ENCODE results near the gene LDLRAP1. TPM values are rescaled to one million over a fixed set of nuclear protein-coding genes. Genes with fewer than 3 reads are reported as not detected.

The LDLRAP1 gene
- total and polyA plus RNA-seq, 11 donors = 9.0 to 17.4 (median 13.3) TPM

Other genes starting within 250 kb of the LDLRAP1 start
- gene TMEM50A, start 205.3 kb upstream of the LDLRAP1 start, total RNA-seq = 100 to 1,000 TPM in 2 of 9 donors, 10 to 100 TPM in 7; 53.5 to 112 (median 94.5) TPM
- gene TMEM50A, start 205.3 kb upstream of the LDLRAP1 start, polyA plus RNA-seq = 10 to 100 TPM; 81.4 to 93.5 TPM
- gene RHCE, start 122.8 kb upstream of the LDLRAP1 start, total RNA-seq = 1 to 10 TPM in 2 of 9 donors, under 1 TPM in 6, not detected in 1; 0.28 to 2.0 (median 0.69) TPM
- 1 to 10 TPM in 1 of 2 donors, under 1 TPM in 1; 0.24 to 1.4 TPM for gene RHCE, start 122.8 kb upstream of the LDLRAP1 start, polyA plus RNA-seq
- gene MACO1, start 112.7 kb upstream of the LDLRAP1 start, total RNA-seq = 10 to 100 TPM; 11.2 to 21.0 (median 14.6) TPM
- 10 to 100 TPM in 1 of 2 donors, 1 to 10 TPM in 1; 5.8 to 11.8 TPM for gene MACO1, start 112.7 kb upstream of the LDLRAP1 start, polyA plus RNA-seq
- 10 to 100 TPM; 10.5 to 25.7 (median 14.8) TPM for gene MAN1C1, start 73.2 kb downstream of the LDLRAP1 start, total RNA-seq
- 10 to 100 TPM in 1 of 2 donors, 1 to 10 TPM in 1; 7.7 to 10.9 TPM for gene MAN1C1, start 73.2 kb downstream of the LDLRAP1 start, polyA plus RNA-seq

Data from heart left ventricle (tissue), 11 donors.